ENCODE data around the gene FKBP5.

DNA sequence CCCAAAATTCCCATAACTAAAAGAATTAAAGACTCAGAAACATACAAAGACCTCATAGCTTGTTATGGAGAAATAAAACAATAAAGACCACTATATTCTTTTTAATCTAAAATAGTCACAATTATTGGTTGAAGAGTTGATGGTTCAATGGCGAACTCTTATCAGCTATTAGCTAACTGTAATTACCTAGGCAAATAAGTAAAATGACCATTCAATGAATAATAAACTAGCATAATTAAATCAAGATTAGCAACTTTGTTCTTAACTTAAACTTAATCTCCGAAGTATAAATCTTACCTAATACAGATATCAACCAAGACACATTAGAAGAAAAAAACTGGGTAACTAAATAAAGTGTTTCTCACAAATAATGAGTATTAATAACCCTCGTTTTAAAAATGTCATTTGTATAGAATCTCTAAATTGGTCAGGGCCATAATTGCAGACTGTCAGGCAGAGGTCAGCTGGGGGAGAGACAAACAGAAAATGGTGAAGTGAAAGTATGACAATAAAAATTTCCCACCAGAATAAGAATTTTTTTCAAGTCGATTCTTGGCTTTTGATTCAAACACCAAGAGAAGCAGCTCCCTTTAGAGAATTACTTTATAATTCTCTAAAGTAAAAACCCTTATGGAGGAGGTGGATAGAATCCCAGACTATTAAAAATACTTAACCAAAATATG, 1.7 kb downstream of the FKBP5 start:
- TF ChIP-seq POLR2A (IDR thresholded peaks at IDR 0.05) (no peak), CTCF (IDR thresholded peaks at IDR 0.05) (no peak)

All from ovary (tissue), 3 donors.